GM12878 (cell line): ENCODE measurements around the gene SECTM1. TPM values are rescaled to one million over a fixed set of nuclear protein-coding genes. Genes with fewer than 3 reads are reported as not detected.

Experiments used
- ATAC-seq: fragments of 200-7000 bp; cut with Tn5 transposase; 3 replicates; pipeline ENCODE4 v1.9.1; 2020; ENCODE audit warnings: mild to moderate bottlenecking, moderate library complexity
- BruUV-seq: library from RNA; stranded (reverse); fragments of 400-500 nt; replicated peaks from 2 replicates; lab custom pipeline; 2021; lab: Mats Ljungman, UMichigan
- CTCF ChIA-PET: fragments of 300-600 bp; sonication (Branson Sonifier 250); formaldehyde crosslinking; extraction: SDS; loops from one replicate; lab custom pipeline; 2021; ENCODE audit warnings: inconsistent platforms; lab: Yijun Ruan, JAX
- POLR2A ChIA-PET: fragments of 350-600 bp; formaldehyde crosslinking; extraction: SDS; loops from one replicate; lab custom pipeline; 2021; ENCODE audit warnings: inconsistent platforms; lab: Charles Lee
- RAD21 ChIA-PET: fragments of 300-600 bp; sonication (Branson Sonifier 250); formaldehyde crosslinking; loops from one replicate; lab custom pipeline; 2023; ENCODE audit warnings: antibody characterized with exemption; ENCODE audit not compliant: unreplicated experiment; lab: Charles Lee
- SMC1A ChIA-PET: fragments of 300-600 bp; sonication (Branson Sonifier 250); formaldehyde crosslinking; loops from one replicate; lab custom pipeline; 2023; ENCODE audit not compliant: unreplicated experiment, uncharacterized antibody; lab: Charles Lee
- DNase-seq: peaks from one replicate; pipeline ENCODE4 v3.0.0-alpha.2; 2011; ENCODE audit warnings: low read depth, low spot score
- FAIRE-seq: peaks from 3 replicates; lab custom pipeline; 2011; peaks lifted over from hg19 to GRCh38; lab: Jason Lieb, UNC
- H2AFZ ChIP-seq: 2 replicates; pipeline ENCODE4 v1.6.0; 2011; ENCODE audit warnings: low read depth, low read length, control low read depth; ENCODE audit not compliant: control insufficient read depth
- H3K27ac ChIP-seq: 2 replicates; pipeline ENCODE4 v1.5.1; 2011; ENCODE audit warnings: control low read depth; ENCODE audit not compliant: control insufficient read depth, insufficient read depth
- H3K27me3 ChIP-seq, 2 experiments: replicated peaks in 1 of 2; 2 replicates each; pipeline versions ENCODE4 v1.6.0 to v1.6.1; 2011; ENCODE audit warnings: low read length in 1 of 2; ENCODE audit not compliant: control insufficient read depth in 2 of 2, insufficient read depth in 2 of 2
- H3K36me3 ChIP-seq, 2 experiments: 2 replicates each; pipeline ENCODE4 v1.5.1; 2011; ENCODE audit warnings: low read length in 1 of 2; ENCODE audit not compliant: control insufficient read depth in 2 of 2, insufficient read depth in 2 of 2
- H3K4me1 ChIP-seq: 2 replicates; pipeline ENCODE4 v1.6.1; 2011; ENCODE audit warnings: mild to moderate bottlenecking, low read length, moderate library complexity, mixed read lengths; ENCODE audit not compliant: control insufficient read depth, insufficient read depth
- H3K4me2 ChIP-seq: 2 replicates; pipeline ENCODE4 v1.6.0; 2011; ENCODE audit warnings: control low read depth; ENCODE audit not compliant: control insufficient read depth, insufficient read depth
- H3K4me3 ChIP-seq: fragments of 200-600 bp; sonication (generic); 2 replicates; pipeline ENCODE4 v1.5.1; 2016
- H3K79me2 ChIP-seq: 2 replicates; pipeline ENCODE4 v1.6.0; 2011; ENCODE audit warnings: low read length; ENCODE audit not compliant: control insufficient read depth, insufficient read depth
- H3K9ac ChIP-seq: 2 replicates; pipeline ENCODE4 v1.8.0; 2011; ENCODE audit warnings: low read length, control low read depth, mixed read lengths; ENCODE audit not compliant: control insufficient read depth, insufficient read depth
- H3K9me3 ChIP-seq: replicated peaks from 3 replicates; pipeline ENCODE4 v1.5.1; 2011; ENCODE audit warnings: mild to moderate bottlenecking, low read length; ENCODE audit not compliant: control insufficient read depth, insufficient read depth
- H4K20me1 ChIP-seq: 2 replicates; pipeline ENCODE4 v1.6.0; 2011; ENCODE audit not compliant: control insufficient read depth, insufficient read depth
- EZH2 ChIP-seq: IDR thresholded peaks from 2 replicates; pipeline ENCODE4 v1.6.1; 2012; ENCODE audit warnings: low read depth, mild to moderate bottlenecking, control low read depth, inconsistent platforms, low read length, borderline replicate concordance; ENCODE audit not compliant: control insufficient read depth
- RAD51 ChIP-seq: fragments of 450-650 bp; IDR thresholded peaks from 2 replicates; pipeline ENCODE4 v1.6.1; 2016; ENCODE audit warnings: moderate library complexity, mild to moderate bottlenecking, inconsistent platforms
- STAT1 ChIP-seq: fragments of 450-650 bp; conservative IDR thresholded peaks from 2 replicates; pipeline ENCODE4 v1.6.1; 2014; ENCODE audit warnings: antibody characterized with exemption, mild to moderate bottlenecking
- ZSCAN29 ChIP-seq: fragments of 450-650 bp; IDR thresholded peaks from 2 replicates; pipeline ENCODE4 v1.6.1; 2017; ENCODE audit warnings: mild to moderate bottlenecking, moderate library complexity
- WGBS: methylation state at CpG from one replicate; pipeline ENCODE4 v1.1.6; 2016; ENCODE audit warnings: low lambda C conversion rate; ENCODE audit not compliant: insufficient replicate concordance, insufficient coverage; ENCODE audit errors: missing lambda C conversion rate; 5-methylcytosine and 5-hydroxymethylcytosine counted together
- in situ Hi-C: fragments of 300-500 bp; cut with MboI; formaldehyde crosslinking; loops from 9 replicates; pipeline ENCODE4 v1.14.3; 2018; ENCODE audit warnings: mixed read lengths
- intact Hi-C: fragments of 100-400 bp; cut with micrococcal nuclease; formaldehyde crosslinking; loops from one replicate; pipeline ENCODE4 v1.14.2; 2022; ENCODE audit not compliant: unreplicated experiment
- polyA plus RNA-seq, 11 experiments: library from polyadenylated mRNA; depleted of rRNA in 4 of 11; unstranded in 6 of 11; stranded (reverse) in 5 of 11; fragments of >200 nt; fragmentation: Nextera tagmentation in 4 of 11; fragmentation: Illumina TruSeq in 1 of 11; extraction: Ambion mirVana in 4 of 11; extraction: Trizol in 1 of 11; gene quantifications; 1 replicate in 1 of 11; 2 replicates in 10 of 11; pipeline versions ENCODE4 v1.2.1 to v1.2.3, GENCODE V29; 2011 to 2016; ENCODE audit warnings: inconsistent platforms in 2 of 11, missing spikeins in 2 of 11, low read depth in 1 of 11
- total RNA-seq, 4 experiments: library from RNA; depleted of rRNA in 3 of 4; stranded (reverse); fragments of >200 nt in 3 of 4; fragmentation: Illumina TruSeq in 1 of 4; extraction: Trizol in 1 of 4; gene quantifications; 2 replicates each; pipeline versions ENCODE4 v1.2.1 to v1.2.3, GENCODE V29; 2013 to 2021
- TF ChIP-seq, protein P1 (sequence below): fragments of 450-650 bp; IDR thresholded peaks from 2 replicates; pipeline ENCODE4 v1.6.1; 2017; ENCODE audit warnings: low read depth, mild to moderate bottlenecking, moderate library complexity

Gene SECTM1
- total and polyA plus RNA-seq, 10 of the 15 experiments (the other 5 are each of a cell fraction or from before 2014, with no cell fraction given) = 0.10 to 0.13 (median 0.12) TPM; not detected in 7

- Histone ChIP-seq H3K36me3 (no peaks in the 10 kb centered on the region), H3K4me1 (no peaks in the 10 kb centered on the region), H3K4me2 (no peak overlapping the region), H3K27me3 (peaks cover 0 to 2% of the 10 kb centered on the region in 2 experiments; a peak in 3 of 4 replicates), H2AFZ (no peak overlapping the region), H3K4me3 (no peak overlapping the region), H3K79me2 (no peaks in the 10 kb centered on the region)
- CTCF ChIA-PET = interaction anchor here (0.6 kb wide), 1 partner anchor 15 kb away, joined by 3 read pairs; no protein-coding TSS in a partner anchor
- intact Hi-C loops = no loop called here
- SMC1A ChIA-PET = interaction anchor here (2.2 kb wide), 1 partner anchor 17 kb away, joined by 10 read pairs; no protein-coding TSS in a partner anchor
- FAIRE-seq = no peak
- ATAC-seq = no peak
- no TSS peak for BruUV-seq
- in situ Hi-C loops = no loop called here
- POLR2A ChIA-PET = no interaction called here
- RAD21 ChIA-PET = no interaction called here
- no peak for TF ChIP-seq STAT1
- TF ChIP-seq RAD51 = no peak
- no peak for TF ChIP-seq EZH2
- TF ChIP-seq ZSCAN29 = no peak
- TF ChIP-seq, protein P1, sequence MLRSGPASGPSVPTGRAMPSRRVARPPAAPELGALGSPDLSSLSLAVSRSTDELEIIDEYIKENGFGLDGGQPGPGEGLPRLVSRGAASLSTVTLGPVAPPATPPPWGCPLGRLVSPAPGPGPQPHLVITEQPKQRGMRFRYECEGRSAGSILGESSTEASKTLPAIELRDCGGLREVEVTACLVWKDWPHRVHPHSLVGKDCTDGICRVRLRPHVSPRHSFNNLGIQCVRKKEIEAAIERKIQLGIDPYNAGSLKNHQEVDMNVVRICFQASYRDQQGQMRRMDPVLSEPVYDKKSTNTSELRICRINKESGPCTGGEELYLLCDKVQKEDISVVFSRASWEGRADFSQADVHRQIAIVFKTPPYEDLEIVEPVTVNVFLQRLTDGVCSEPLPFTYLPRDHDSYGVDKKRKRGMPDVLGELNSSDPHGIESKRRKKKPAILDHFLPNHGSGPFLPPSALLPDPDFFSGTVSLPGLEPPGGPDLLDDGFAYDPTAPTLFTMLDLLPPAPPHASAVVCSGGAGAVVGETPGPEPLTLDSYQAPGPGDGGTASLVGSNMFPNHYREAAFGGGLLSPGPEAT = no peak
- TF ChIP-seq, all 136 proteins: peak for 0
- Histone ChIP-seq H3K9ac (no peak overlapping the region), H4K20me1 (no peaks in the 10 kb centered on the region), H3K9me3 (no peaks in the 10 kb centered on the region; the same call in 2 of the 3 replicates), H3K27ac (no peak overlapping the region)
- 95% methylated on average over 20 of the region's 20 CpGs for WGBS
- DNase-seq = no peak
Measured at GRCh38 chr17:82318169-82318498, 15.4 kb downstream of the SECTM1 start.
